ENCODE measurements around the gene GALNT10.

GALNT10 gene

GRCh38 chr5:154268073-154268472 lies 77.5 kb downstream of the GALNT10 start:
- no peak for DNase-seq

GRCh38 chr5:154269414-154269813 lies 78.9 kb downstream of the GALNT10 start:
- DNase-seq, result no peak

GRCh38 chr5:154271466-154271865 lies 80.9 kb downstream of the GALNT10 start:
- DNase-seq, result no peak

GRCh38 chr5:154271936-154272514 lies 81.5 kb downstream of the GALNT10 start:
- DNase-seq, result no peak

- DNase-seq, result no peak
Measured at GRCh38 chr5:154273028-154273617, 82.6 kb downstream of the GALNT10 start.

- no peak for DNase-seq
Measured at GRCh38 chr5:154273963-154274827, 83.7 kb downstream of the GALNT10 start.

- no peak for DNase-seq
Measured at GRCh38 chr5:154274828-154275185, 84.3 kb downstream of the GALNT10 start.

- no peak for DNase-seq
Measured at GRCh38 chr5:154275566-154275965, 85.0 kb downstream of the GALNT10 start.

- DNase-seq, result no peak
Measured at GRCh38 chr5:154276261-154276972, 85.9 kb downstream of the GALNT10 start.

- no peak for DNase-seq
Measured at GRCh38 chr5:154276973-154277331, 86.4 kb downstream of the GALNT10 start.

GRCh38 chr5:154277499-154277898 lies 87.0 kb downstream of the GALNT10 start:
- DNase-seq, result no peak

GRCh38 chr5:154278186-154278585 lies 87.7 kb downstream of the GALNT10 start:
- DNase-seq, result no peak

- DNase-seq, result no peak
Measured at GRCh38 chr5:154278908-154279307, 88.4 kb downstream of the GALNT10 start.

- no peak for DNase-seq
Measured at GRCh38 chr5:154284433-154284832, 93.9 kb downstream of the GALNT10 start.

- no peak for DNase-seq
Measured at GRCh38 chr5:154285661-154286408, 95.3 kb downstream of the GALNT10 start.

- no peak for DNase-seq
Measured at GRCh38 chr5:154286557-154286956, 96.0 kb downstream of the GALNT10 start.

- DNase-seq, result no peak
Measured at GRCh38 chr5:154287136-154287535, 96.6 kb downstream of the GALNT10 start.

- no peak for DNase-seq
Measured at GRCh38 chr5:154288145-154288544, 97.6 kb downstream of the GALNT10 start.

- no peak for DNase-seq
Measured at GRCh38 chr5:154291917-154292316, 101.4 kb downstream of the GALNT10 start.

GRCh38 chr5:154293219-154293618 lies 102.7 kb downstream of the GALNT10 start:
- DNase-seq, result no peak

- no peak for DNase-seq
Measured at GRCh38 chr5:154295551-154295950, 105.0 kb downstream of the GALNT10 start.

GRCh38 chr5:154296525-154297159 lies 106.1 kb downstream of the GALNT10 start:
- peak; percentile 19 for DNase-seq

All from NCI-H2029 (cell line).